H1 (cell line): ENCODE data around the gene DIDO1. TPM values are rescaled to one million over a fixed set of nuclear protein-coding genes. Genes with fewer than 3 reads are reported as not detected.

ENCODE experiments used
- RNF2 ChIP-seq: fragments of 200-900, 300-1000 bp; sonication (generic); IDR thresholded peaks from 2 replicates; pipeline ENCODE4 v1.7.1; 2016; ENCODE audit warnings: borderline replicate concordance, low read depth, mild to moderate bottlenecking, antibody characterized with exemption, low read length; ENCODE audit not compliant: poor library complexity, severe bottlenecking; ENCODE audit errors: missing control alignments
- TAF1 ChIP-seq: IDR thresholded peaks from 2 replicates; pipeline ENCODE4 v1.6.1; 2011; ENCODE audit warnings: mild to moderate bottlenecking, low read depth, low read length
- polyA plus RNA-seq, 7 experiments: library from polyadenylated mRNA; depleted of rRNA in 3 of 7; stranded (reverse) in 5 of 7; unstranded in 2 of 7; fragments of >200 nt in 5 of 7; fragments of 200-250 nt in 2 of 7; gene quantifications; 1 replicate in 5 of 7; 2 replicates in 1 of 7; 4 replicates in 1 of 7; pipeline versions ENCODE4 v1.2.1 to v1.2.3, GENCODE V29; 2011 to 2013; ENCODE audit warnings: missing spikeins in 2 of 7, mixed read lengths in 2 of 7
- total RNA-seq: library from RNA; stranded (reverse); fragmentation: NEBNext Ultra II Directional; extraction: Animal tissue kit (Norgen Biotek cat#: 25700); gene quantifications from 2 replicates; pipeline ENCODE4 v1.2.1, GENCODE V29; 2021
- TF ChIP-seq, protein P1 (sequence below): IDR thresholded peaks from 2 replicates; pipeline ENCODE4 v1.6.1; 2011; ENCODE audit warnings: low read length, improper control_type of control experiment

Gene DIDO1
- total and polyA plus RNA-seq, 2 of the 8 experiments (the other 6 are each of a cell fraction or from before 2014, with no cell fraction given), result 53.6 to 82.8 TPM

DNA sequence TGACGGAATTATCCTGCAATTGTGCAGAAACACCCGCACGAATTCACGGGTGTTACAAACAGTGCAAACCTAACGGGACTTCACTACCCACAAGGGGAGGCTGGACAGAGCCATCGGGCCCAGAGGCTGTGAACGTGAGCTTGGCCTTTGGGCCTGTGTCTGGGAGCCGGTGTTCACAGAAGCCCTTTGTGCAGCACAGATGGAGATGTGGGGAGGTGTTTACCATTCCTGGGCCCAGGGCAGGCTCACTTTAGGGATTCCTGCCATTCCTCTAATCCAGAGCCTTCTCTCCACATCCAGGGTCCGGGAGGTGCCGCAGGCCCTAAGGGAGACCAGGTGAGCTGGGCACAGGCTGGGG lies 94.5 kb downstream of the DIDO1 start (continued):
- TF ChIP-seq TAF1, result no peak
- TF ChIP-seq, protein P1, sequence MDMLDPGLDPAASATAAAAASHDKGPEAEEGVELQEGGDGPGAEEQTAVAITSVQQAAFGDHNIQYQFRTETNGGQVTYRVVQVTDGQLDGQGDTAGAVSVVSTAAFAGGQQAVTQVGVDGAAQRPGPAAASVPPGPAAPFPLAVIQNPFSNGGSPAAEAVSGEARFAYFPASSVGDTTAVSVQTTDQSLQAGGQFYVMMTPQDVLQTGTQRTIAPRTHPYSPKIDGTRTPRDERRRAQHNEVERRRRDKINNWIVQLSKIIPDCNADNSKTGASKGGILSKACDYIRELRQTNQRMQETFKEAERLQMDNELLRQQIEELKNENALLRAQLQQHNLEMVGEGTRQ, result no peak
- no peak for TF ChIP-seq RNF2
